GM10248 (cell line): ENCODE data around the gene PRPH.
A peak's percentile ranks its signal among the peaks of the same experiment; 100 is the strongest.

ENCODE experiments used
- CTCF ChIA-PET: fragments of 300-600 bp; sonication (Branson Sonifier 250); formaldehyde crosslinking; extraction: SDS; loops from one replicate; lab custom pipeline; 2021; ENCODE audit warnings: antibody characterized with exemption; lab: Yijun Ruan, JAX
- POLR2A ChIA-PET: fragments of 350-650 bp; sonication (Branson Sonifier 250); formaldehyde crosslinking; extraction: SDS; loops from one replicate; lab custom pipeline; 2020; ENCODE audit warnings: antibody characterized with exemption; lab: Yijun Ruan, JAX
- DNase-seq: peaks from one replicate; pipeline ENCODE4 v3.0.0; 2012; ENCODE audit errors: extremely low spot score
- TF ChIP-seq, protein P1 (sequence below): IDR thresholded peaks from 2 replicates; pipeline ENCODE4 v1.5.1; 2012; ENCODE audit warnings: mild to moderate bottlenecking, low read depth; ENCODE audit errors: extremely low read depth, missing control alignments, control extremely low read depth

The PRPH gene

DNA sequence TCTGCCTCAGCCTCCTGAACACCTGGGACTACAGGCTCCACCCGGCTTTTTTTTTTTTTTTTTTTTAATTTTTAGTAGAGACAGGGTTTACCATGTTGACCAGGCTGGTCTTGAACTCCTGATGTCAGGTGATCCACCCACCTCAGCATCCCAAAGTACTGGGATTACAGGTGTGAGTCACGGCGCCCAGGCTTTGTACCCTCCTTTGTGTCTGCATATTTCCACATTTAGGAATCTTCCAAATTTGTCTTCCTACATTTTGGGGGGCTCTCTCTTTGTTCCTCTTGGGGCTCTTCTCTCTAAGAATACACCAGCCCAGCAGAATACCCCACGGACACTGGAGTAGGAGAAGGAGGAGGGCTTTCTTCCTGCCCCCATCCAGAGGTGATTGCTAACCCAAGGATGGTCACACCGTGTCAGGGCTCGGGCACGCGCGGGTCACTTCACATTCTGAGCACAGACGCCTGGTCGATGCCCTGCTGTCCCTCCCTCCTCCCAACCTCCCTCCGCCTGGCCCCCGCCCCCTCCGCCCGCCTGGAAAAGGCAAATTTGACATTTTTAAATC is 49.6 kb downstream of the PRPH start:
- ChIA-PET POLR2A (no interaction called here), CTCF (interaction anchor here (3.6 to 4.0 kb wide), 4 partner anchors 13 to 51 kb away, joined by 22 to 174 read pairs (median 78); partner anchors contain the start of genes PRPH and SPATS2)
- DNase-seq: no peak
- TF ChIP-seq, protein P1, sequence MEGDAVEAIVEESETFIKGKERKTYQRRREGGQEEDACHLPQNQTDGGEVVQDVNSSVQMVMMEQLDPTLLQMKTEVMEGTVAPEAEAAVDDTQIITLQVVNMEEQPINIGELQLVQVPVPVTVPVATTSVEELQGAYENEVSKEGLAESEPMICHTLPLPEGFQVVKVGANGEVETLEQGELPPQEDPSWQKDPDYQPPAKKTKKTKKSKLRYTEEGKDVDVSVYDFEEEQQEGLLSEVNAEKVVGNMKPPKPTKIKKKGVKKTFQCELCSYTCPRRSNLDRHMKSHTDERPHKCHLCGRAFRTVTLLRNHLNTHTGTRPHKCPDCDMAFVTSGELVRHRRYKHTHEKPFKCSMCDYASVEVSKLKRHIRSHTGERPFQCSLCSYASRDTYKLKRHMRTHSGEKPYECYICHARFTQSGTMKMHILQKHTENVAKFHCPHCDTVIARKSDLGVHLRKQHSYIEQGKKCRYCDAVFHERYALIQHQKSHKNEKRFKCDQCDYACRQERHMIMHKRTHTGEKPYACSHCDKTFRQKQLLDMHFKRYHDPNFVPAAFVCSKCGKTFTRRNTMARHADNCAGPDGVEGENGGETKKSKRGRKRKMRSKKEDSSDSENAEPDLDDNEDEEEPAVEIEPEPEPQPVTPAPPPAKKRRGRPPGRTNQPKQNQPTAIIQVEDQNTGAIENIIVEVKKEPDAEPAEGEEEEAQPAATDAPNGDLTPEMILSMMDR: no peak

DNA sequence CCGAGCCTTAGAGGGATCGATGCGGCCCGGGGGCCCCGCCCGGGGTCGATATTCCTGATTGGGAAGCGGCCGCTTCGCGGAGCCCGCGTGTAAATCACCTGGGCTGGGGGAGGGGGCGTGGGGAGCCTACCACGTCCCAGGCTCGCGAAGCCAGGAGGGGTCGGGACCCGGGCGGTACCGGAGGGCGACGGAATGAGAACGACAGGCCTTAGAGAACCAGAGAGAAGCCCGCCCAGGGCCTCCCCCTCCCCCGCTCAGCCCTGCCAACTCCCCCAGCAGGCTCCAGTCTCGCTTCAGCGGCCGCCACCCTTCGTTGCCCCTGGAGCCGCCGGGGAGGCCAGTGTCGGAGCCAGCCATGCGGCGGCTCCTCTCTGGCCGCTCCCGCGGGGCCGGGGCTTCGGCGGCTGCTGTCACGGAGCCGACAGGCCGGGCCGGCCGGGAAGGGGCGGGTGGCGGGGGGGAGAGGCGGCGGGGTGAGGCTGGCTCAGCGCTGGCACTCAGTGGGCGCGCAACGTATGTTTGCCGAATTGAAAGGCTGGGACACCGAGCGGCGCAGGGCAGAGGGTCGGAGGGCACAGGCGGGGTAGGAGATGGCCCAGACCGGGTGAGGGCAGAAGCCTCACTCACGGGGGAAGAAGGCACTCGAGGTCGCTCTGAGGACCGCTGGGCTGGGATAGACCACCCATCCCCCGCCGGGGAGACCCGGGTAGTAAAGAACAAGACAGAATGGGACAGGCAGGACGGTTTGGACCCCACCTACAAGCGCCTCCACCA is 50.3 kb downstream of the PRPH start:
- TF ChIP-seq, protein P1: no peak
- POLR2A ChIA-PET: no interaction called here
- CTCF ChIA-PET: interaction anchor here (2.8 to 9.6 kb wide), 5 partner anchors 8 to 232 kb away, joined by 16 to 239 read pairs (median 88); partner anchors contain the start of genes C1QL4 and PRPH
- peak; percentile 72 for DNase-seq

DNA sequence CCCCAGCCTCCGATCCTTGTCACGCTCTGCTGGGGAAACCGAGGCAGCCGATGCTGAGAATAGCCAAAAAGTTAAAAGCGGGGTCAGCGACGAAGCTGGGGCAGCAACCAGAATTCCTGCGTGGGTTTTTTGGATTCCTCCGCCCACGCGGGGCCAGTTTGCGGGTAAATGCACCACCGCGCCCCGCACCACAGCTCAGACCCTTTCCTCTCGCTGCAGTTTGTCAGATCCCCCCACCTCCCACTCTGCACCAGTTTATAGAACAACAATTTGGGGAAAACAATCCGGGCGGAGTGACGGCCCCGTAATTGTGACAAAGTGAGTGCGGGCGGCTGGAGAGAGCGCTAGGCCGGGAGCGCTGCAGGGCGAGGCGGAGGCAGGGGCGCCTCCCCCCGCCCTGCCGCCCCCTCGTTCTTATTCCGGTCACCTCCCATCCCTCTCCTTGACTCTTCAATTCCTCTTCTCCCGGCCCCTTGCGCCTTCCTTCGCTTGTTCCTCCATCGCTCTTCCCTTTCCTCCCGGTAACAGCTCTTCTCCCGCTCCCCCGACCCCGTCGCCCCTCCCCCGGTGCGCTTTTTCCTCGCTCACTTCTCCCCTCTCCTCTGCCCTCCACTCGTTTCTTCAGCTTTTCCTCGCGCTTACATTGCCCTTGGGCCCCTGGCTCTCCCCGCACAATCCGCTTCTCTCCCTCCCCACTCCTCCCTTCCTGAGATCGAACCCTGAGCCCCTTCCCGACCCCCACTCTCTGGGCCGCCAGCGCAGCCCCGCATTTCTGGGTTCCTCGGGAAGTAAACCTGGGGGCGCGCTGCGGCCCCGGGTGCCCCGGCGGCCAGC is 51.1 kb downstream of the PRPH start:
- TF ChIP-seq, protein P1: no peak
- peak; percentile 37 for DNase-seq
- POLR2A ChIA-PET: interaction anchor here (0.9 kb wide), 1 partner anchor 79 kb away, joined by 3 read pairs; no protein-coding TSS in a partner anchor
- CTCF ChIA-PET: interaction anchor here (1.0 to 9.6 kb wide), 16 partner anchors 8 to 231 kb away, joined by 3 to 239 read pairs (median 16); partner anchors contain the start of genes C1QL4, PRPH, SPATS2 and TROAP

DNA sequence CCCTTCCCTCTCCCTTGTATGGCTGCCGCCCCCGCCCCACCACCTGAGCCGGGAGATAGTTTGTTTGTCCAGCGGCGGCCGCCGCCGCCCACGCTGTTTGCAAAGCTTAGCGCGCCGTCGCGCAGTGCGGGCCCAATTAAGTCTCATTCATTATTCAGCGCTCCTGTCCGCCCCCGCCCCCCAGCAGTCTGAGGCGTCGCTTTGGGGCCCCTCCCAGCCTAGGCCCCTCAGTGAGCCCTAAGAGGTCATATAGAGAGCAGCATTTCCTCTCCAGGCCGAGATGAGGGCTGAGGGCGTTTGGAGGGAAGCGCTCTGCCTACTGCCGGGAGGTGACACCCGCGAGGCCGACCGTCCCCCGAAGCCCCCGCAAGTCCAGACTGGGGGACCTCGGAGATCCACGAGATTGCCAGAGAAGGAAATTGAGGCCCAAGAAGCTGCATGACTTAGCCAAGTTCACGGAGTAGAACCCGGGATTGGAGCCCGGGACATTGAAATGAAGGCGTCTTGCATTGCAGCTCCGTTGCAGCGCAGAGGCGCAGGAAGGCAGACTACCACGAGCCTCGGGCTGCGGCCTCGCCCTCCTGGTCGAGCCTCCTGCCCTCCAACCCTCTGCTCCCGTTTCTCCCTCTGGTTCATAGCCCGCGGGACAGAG is 51.8 kb downstream of the PRPH start, which contains the start of gene DNAJC22:
Gene DNAJC22 (plus strand): TSS at position 230 of the 652 bp plus-strand sequence. CDS start 1,985 bp downstream, outside the sequence.
- POLR2A ChIA-PET: interaction anchor here (0.9 kb wide), 1 partner anchor 79 kb away, joined by 3 read pairs; no protein-coding TSS in a partner anchor
- CTCF ChIA-PET: interaction anchor here (0.7 to 9.6 kb wide), 37 partner anchors 9 to 411 kb away, joined by 3 to 239 read pairs (median 7); partner anchors contain the start of genes C1QL4, KCNH3, PRPH and SPATS2
- DNase-seq: peak; percentile 71
- TF ChIP-seq, protein P1: no peak

DNA sequence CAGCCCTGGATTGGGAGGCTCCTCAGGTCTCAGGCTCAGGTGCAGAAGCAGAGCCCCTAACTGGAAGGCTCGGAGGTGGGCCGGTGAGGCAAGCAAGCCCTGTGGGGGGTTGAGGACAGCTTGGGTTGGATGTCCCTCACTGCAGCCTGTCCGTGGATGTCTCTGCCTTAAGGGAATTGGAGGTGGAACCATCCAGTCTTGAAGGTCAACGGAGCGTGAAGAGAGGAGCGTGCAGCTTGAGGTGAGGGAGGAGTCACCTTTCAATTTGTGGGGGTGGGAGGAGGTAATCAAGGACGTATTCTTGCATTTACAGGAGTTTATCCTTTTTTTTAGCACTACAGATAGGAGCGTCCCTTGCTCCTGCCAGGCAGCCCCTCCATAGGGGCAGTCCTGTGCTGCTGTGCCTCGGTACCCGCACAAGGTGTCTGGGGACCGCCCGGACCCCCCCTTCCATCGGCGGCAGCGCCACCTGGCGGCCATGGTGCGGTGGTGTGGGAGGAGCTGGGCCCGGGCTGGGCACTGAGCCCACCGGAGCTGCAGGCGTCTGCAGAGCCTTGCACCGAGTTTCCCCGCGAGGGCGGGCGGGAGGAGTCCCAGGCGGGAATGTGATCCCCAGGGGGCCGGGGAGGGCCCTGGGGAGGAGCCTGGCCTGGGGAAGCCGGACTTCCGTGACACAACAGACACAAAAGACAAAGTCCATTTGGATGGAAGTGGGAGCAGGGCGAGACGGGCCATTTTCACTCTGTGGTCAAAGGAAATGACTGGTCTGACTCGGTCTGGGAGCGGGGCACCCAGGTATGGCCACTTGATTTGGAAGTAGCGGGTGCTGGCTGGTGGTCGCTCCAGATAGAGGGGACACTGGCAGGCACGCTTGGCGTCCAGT is 52.6 kb downstream of the PRPH start:
- ChIA-PET CTCF (interaction anchor here (0.6 to 9.6 kb wide), 68 partner anchors 10 to 410 kb away, joined by 3 to 239 read pairs (median 4); partner anchors contain the start of genes C1QL4, KCNH3, PRPH and SPATS2), POLR2A (interaction anchor here (0.6 to 1.0 kb wide), 2 partner anchors 19 to 82 kb away, joined by 3 to 5 read pairs; partner anchors contain the start of gene SPATS2)
- TF ChIP-seq, protein P1: peak; percentile 95
- peak; percentile 90 for DNase-seq
